ENCODE measurements around the gene NVL.
"Not testable (repeated sequence)": the region's sequence is repeated elsewhere in the genome, so short reads cannot be mapped to it uniquely, and the experiment has no call there.

Gene NVL

DNA sequence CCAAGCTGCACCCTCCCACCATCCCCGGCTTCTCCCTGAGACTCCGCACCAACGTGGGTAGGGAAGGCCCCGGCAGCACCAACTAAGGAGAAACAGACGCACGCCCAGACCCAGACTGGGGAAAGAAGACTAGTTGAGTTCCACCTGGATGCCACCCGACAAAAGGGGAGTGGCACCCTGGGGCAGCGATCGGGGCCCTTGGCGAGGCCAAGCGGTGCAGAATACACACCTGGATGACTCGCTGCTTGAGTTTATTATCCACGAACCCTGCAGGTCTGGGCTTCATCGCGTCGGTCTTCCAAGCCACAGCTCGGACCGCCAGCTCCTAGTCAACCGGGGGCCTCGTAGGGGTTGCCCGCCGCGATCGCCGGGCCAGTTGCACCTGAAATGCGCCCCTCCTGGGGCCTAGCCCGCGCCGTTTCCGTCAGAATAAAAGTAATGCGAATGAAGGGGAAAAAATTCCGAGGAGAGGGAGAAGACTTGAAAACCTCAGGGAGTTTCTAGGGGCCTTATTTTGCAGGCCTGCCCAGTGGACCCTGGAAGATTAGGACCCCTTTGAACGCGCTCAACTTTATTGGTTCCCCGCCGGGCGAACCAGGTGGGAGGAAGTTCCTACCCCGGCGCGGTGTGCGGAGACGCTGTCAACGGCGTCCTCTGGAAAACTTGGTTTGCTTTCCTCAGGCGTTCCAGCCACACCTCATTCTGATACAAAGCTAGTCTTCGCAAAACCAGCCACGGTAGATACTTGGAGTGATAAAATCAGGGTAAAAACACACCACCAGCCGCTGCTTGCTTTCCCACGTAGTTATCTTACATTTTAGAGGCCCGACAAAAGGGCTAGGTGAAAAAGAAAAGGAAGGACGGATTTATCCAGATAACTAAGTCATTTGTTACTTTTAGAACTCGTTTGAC is at the start of gene NVL:
TSS of gene NVL (minus strand) at position 331 of the 912 bp plus-strand sequence. CDS start at position 286, 45 bp downstream.
- DNase-seq: peak; percentile 94

DNA sequence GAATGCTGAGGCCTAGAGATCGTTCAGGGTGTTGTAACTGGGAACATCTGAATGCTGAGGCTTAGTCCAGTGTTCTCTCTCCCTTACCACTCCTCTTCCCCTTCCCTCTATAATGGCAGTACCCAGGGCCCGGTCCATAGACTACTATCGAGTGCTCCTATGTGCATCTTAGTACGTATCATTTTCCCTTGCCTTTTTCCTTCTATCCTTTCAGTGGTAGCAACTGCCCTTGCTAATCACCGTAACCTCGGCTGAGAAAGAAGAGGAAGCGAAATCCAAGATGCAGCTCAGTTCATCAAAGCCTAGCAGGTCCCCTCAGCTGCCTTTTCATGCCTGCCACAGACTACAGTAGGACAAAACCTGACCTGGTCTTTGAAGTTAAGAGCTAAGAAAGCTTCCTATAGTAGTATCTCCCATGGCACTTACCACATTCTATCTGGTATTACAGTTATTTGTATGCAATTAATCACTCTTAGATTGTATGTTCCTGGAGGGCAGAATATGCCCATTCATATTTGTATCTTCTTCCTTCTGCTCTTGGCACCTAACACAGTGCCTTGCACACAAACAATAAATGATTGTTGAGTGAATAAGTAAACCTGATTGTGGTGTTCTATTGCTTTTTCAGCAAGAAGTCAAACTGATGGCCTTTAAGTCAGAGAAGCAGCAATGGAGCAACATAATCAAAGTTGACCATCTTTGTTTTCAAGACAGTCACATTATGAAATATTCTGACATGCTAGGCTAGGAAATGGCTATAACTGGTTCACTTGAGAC is 49.1 kb upstream of the NVL start:
- no peak for DNase-seq

- no peak for DNase-seq
These were observed 47.7 kb upstream of the NVL start for GRCh38 chr1:224377676-224378006.

DNA sequence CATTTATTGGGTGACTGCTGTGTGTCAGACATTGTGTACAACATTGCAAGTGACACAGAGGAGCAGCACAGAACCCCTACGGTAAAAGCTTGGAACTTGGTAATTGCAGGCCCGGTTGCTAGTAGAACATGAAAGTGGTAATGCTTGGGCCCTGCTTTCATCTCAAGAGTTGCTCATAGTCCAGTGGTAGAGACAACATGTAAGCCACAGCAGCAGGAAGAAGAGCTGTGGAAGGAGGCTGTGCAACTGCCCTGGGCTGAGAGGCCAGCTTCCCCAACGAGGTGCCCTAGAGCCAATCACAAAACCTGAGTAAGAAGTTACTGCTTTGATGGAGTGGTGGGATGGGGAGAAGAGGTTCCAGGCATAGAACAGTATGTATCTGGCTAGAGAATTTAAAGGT is 45.1 kb upstream of the NVL start:
- no peak for DNase-seq

DNA sequence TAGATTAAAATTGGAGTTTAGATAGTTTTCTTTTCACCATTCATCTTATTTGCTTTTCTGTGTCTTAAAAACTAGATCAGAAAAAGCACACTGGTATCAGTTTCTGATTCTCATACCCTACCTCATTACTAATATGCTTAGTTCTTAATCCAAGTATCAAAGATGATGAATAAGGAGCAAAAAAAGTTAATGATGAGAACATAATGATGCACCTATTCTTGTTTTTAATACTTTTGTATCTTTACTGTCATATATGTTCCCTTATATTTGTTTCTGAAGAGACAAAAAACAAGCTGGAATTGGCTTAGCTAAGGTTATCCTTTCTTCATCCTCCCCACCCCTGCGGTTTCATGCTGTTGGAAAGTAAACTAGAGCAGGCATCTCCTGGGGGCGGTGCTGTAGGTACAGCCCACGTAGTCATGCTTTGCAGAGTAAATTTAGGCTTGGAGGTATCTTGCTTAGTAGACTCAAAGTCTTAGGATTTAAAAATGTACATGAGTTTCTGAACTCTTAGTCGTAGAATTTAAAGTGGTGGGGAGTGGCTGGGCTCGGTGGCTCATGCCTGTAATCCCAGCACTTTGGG is 43.1 kb upstream of the NVL start:
- no peak for DNase-seq

DNA sequence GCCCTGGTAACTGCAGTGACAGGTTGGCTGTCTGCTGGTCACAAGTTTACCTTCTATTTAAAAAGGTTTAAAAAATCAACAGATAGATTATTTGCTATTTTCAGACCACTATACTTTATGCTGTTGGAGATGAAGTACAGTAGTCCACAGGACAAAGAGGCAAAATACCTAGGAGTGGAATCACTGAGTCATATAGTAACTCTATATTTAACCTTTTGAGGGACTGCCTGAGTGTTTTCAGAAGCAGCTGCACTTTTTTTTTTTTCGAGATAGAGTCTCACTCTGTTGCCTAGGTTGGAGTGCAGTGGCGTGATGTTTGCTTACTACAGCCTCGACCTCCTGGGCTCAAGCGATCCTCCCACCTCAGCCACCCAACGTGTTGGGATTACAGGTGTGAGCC is 38.4 kb upstream of the NVL start:
- DNase-seq: no peak

DNA sequence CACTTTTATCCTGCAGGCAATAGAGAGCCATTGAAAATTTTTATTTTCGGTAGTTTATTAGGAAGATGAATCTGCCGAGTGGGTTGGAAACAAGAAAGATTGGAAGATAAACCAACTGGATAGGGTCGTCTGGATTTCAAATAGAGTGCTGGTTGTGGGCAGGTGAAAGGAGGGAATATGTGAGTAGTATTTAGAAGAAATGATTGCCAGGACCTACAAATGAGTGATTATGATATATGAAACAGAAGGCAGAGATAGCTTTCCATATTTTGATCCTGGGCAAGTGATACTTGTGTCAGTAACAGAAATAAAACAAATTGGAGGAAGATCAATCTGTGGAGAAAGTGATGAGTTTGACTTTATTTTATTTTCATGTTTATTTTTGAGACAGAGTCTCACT is 29.2 kb upstream of the NVL start:
- DNase-seq: no peak

DNA sequence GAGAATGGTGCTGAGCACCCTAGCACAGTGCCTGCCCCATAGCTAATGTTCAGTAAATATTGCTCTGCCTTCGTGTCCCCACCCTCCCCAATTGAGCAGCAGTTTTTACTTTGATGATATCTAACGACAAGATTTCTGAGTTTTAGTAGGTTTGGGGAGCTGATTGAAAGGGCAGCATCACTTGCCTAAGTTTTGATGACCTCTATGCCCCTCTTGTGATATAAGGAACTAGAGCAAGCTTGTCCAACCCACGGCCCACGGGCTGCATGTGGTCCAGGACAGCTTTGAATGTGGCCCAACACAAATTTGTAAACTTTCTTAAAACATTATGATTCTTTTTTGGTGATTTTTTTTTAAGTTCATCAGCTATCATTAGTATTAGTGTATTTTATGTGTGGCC is 28.3 kb upstream of the NVL start:
- no peak for DNase-seq

DNA sequence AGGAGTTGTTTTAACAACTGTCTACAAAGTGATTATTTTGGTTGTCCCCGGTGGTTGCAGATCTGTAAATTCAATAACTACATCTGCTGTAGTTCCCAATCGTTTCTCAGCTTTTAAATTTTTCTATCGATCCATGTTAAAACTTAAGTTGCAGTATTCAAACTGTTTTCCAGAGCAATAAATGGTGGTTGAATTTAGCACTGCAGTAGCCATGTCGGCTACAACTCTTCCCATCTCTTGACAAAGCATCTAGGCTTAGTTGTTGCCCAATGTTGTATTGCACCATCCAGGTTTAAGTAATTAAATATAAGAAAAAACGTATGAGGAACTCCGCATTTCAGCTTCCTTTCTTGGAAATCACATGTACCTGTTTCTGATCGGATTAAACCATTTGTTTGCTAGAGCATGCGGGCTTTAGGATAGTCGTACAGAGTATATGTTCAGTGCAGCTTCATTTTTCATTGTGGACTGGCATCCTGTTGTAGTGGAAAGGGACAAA is 27.7 kb upstream of the NVL start:
- DNase-seq: no peak

DNA sequence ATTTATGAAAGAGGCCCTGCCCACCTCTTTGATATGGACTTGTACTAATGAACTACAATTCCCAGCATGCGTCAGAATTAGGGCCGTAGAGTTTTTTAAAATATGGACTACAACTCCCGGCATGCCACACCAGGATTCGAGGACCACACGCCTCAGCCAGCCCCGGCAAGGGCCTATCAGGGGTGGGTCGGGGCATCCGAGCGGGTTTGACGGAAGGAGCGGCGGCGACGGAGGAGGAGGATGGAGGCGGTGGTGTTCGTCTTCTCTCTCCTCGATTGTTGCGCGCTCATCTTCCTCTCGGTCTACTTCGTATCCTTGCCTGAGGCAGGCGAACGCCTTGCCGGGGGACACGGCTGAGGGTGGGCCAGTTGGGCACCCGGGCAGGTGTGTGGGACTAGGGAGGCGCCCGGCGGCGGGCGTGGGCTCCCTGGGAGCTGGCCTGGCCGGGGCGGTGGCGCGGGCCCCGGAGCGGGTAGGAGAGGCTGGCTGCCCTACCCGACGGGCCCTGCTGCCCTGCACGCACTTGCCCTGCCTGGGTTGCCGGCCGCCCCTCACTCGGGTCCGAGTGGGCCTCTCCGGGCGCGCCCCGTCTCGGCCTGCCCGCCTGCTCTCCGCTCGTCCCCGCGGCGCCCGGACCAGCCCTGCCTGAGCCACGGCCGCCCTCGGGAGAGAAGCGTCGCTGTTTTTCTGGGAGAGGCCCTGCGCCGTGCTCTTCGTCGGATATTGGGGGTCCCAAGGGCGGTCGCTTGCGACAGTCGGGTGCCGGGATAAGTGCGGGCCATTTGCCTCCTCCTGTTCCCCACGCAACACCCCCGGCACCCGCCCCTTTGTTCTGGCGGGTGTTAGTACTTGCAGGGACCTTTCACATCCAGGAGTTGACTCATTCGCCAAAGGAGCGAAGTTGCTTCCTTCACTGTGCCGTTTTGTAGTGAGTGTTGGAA is 27.0 kb upstream of the NVL start, which contains the start of gene CNIH4:
TSS of gene CNIH4 (plus strand) at position 195 of the 941 bp plus-strand sequence. CDS start at position 241, 46 bp downstream.
- DNase-seq: peak; percentile 95

DNA sequence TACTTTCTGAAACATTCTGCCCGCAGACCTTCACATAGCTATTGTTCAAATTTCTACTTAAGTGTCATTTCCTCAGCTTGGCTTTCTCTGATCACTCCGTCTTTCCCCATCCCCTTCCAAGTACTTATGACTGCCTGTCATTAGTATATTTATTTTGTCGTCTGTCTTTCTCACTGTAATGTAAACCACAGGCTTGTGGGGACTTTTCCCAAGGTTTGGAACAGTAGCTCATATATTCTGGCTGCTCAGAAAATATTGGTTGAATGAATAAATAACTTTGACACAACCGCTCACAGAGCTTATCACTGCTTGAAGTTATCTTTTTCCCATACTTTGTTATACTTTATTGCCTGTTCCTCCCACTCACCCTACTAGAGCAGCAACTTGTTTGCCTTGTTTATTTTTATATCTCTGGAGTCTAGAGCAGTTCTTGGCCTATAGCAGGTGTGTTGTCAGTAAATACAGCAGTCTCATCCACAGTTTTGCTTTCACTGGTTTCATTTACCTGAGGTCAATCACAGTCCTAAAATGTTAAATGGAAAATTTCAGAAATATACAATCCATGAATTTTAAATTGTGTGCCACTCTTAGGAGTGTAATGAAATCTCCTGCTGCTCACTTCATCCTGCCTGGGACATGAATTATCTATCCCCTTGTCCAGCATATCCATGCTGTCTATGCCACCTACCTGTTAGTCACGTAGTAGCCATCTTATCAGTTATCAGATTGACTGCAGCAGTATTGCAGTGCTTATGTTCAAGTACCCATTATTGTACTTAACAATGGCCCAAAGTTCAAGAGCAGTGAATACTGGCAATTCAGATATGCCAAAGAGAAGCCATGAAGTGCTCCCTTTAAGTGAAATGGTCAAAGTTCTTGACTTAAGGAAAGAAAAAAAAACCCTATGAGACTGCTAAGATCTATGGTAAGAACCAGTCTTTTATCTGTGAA is 24.3 kb upstream of the NVL start:
- no peak for DNase-seq

DNA sequence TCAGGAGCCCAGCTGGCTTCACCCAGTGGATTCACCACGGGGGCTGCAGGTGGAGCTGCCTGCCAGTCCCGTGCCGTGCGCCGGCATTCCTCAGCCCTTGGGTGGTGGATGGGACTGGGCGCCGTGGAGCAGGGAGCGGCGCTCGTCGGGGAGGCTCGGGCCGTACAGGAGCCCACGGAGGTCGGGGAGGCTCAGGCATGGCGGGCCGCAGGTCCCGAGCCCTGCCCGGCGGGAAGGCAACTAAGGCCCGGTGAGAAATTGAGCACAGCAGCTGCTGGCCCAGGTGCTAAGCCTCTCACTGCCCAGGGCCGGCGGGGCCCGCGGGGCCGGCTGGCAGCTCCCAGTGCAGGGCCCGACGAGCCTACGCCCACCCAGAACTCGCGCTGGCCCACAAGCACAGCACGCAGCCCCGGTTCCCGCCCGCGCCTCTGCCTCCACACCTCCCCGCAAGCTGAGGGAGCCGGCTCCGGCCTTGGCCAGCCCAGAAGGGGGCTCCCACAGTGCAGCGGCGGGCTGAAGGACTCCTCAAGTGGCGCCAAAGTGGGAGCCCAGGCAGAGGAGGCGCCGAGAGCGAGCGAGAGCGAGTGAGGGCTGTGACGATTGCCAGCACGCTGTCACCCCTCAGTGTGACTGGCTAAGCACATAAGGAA is 22.6 kb upstream of the NVL start:
- DNase-seq: not testable (repeated sequence)

GRCh38 chr1:224349716-224350115 is 19.7 kb upstream of the NVL start:
- DNase-seq: not testable (repeated sequence)

DNA sequence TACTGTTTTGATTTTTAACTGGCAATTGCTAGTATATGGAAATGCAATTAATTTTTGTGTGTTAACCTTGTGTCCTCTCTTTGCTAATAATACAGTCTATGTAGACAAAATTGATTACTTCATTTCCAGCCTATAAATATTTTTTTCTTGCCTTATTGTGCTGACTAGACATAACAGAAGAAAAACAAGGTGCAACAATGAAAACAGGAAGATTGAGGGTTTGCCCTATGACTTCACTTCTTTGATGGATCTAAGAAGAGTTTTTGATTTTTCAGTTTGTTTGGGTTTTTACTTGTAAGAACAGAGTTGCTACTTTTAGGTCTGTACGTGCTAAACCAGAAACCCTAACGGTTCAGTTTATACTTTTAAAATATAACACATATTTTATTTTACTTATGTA is 18.2 kb upstream of the NVL start:
- no peak for DNase-seq

DNA sequence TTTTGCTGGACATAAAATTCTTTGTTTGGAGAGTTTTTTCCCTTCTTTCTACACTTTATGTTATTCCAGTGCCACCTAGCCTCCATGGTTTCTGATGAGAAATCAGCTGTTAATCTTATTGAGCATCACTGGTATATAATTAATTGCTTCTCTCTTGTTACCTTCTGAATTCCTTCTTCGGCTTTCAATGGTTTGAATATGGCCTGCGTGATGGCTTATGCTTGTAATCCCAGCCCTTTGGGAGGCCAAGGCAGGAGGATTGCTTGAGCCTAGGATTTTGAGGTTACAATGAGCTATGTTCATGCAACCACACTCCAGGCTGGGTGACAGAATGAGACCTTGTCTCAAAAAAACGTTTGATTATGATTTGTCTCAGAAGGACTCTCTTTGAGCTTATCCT is 13.7 kb upstream of the NVL start:
- no peak for DNase-seq

DNA sequence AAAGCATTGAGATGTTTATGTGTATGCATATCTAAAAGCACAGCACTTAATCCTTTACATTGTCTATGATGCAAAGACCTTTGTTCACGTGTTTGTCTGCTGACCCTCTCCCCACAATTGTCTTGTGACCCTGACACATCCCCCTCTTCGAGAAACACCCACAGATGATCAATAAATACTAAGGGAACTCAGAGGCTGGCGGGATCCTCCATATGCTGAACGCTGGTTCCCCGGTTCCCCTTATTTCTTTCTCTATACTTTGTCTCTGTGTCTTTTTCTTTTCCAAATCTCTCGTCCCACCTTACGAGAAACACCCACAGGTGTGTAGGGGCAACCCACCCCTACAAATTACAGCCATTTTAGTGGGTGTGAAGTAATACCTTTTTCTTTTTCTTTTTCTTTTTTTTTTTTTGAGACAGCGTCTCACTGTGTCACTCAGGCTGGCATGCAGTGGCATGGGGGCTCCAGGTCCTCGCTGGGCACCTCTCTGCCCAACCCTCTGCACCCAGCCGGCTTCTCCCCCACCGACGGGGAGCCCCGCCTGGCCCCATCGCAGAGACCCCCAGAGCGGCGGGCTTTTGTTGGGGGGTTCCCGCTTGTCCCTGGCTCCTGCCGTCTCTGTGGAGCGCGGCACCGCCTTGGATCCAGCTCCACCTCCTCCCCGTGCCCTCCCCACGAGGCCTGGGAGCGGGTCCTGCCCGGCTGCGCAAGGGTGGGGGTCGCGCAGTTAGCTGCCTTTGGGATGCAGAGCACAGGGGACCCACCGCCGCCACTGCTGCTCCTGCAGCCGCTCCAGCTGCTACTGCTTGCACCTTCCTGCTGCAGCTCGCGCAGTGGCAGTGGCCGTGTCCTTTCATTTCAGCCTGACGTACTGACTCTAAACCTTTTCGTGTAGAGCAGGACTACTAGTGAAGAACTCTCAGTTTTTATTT is 10.7 kb upstream of the NVL start:
- DNase-seq: peak; percentile 63

- DNase-seq: no peak
These were observed 9.6 kb upstream of the NVL start for GRCh38 chr1:224339442-224340033.

DNA sequence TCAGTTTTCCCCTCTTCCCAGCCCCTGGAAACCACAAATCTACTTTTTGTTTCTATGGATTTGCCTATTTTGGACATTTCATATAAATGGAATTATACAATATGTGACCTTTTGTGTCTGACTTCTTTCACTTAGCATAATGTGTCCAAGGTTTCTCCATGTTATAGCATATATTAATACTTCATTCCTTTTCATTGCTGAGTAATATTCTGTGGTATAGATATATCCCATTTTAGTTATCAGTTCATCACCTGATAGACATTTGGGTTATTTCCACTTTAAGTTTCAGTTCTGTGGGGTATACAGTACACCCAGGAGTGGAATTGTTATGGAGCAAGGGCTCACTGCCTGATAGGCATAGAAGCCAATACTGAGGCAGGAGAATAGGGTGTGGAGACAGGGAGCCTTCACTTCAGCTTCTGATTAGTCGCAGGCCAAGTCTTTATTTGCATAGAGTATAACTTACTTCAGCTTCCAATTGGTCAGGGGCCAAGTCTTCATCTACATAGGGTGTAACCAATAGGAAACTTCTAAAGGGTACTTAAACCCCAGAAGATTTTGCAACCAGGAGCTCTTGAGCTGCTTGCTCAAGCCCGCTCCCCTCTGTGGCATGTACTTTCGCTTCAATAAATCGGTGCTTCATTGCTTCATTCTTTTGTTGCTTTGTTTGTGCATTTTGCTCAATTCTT is 8.3 kb upstream of the NVL start:
- DNase-seq: no peak
